Measurements from ENCODE around the gene C4BPB. TPM values are rescaled to one million over a fixed set of nuclear protein-coding genes. Genes with fewer than 3 reads are reported as not detected.

Gene C4BPB
- total and polyA plus RNA-seq, 2 of the 8 experiments (the other 6 are each of a cell fraction or from before 2014, with no cell fraction given) = not detected

- TF ChIP-seq, protein P1, sequence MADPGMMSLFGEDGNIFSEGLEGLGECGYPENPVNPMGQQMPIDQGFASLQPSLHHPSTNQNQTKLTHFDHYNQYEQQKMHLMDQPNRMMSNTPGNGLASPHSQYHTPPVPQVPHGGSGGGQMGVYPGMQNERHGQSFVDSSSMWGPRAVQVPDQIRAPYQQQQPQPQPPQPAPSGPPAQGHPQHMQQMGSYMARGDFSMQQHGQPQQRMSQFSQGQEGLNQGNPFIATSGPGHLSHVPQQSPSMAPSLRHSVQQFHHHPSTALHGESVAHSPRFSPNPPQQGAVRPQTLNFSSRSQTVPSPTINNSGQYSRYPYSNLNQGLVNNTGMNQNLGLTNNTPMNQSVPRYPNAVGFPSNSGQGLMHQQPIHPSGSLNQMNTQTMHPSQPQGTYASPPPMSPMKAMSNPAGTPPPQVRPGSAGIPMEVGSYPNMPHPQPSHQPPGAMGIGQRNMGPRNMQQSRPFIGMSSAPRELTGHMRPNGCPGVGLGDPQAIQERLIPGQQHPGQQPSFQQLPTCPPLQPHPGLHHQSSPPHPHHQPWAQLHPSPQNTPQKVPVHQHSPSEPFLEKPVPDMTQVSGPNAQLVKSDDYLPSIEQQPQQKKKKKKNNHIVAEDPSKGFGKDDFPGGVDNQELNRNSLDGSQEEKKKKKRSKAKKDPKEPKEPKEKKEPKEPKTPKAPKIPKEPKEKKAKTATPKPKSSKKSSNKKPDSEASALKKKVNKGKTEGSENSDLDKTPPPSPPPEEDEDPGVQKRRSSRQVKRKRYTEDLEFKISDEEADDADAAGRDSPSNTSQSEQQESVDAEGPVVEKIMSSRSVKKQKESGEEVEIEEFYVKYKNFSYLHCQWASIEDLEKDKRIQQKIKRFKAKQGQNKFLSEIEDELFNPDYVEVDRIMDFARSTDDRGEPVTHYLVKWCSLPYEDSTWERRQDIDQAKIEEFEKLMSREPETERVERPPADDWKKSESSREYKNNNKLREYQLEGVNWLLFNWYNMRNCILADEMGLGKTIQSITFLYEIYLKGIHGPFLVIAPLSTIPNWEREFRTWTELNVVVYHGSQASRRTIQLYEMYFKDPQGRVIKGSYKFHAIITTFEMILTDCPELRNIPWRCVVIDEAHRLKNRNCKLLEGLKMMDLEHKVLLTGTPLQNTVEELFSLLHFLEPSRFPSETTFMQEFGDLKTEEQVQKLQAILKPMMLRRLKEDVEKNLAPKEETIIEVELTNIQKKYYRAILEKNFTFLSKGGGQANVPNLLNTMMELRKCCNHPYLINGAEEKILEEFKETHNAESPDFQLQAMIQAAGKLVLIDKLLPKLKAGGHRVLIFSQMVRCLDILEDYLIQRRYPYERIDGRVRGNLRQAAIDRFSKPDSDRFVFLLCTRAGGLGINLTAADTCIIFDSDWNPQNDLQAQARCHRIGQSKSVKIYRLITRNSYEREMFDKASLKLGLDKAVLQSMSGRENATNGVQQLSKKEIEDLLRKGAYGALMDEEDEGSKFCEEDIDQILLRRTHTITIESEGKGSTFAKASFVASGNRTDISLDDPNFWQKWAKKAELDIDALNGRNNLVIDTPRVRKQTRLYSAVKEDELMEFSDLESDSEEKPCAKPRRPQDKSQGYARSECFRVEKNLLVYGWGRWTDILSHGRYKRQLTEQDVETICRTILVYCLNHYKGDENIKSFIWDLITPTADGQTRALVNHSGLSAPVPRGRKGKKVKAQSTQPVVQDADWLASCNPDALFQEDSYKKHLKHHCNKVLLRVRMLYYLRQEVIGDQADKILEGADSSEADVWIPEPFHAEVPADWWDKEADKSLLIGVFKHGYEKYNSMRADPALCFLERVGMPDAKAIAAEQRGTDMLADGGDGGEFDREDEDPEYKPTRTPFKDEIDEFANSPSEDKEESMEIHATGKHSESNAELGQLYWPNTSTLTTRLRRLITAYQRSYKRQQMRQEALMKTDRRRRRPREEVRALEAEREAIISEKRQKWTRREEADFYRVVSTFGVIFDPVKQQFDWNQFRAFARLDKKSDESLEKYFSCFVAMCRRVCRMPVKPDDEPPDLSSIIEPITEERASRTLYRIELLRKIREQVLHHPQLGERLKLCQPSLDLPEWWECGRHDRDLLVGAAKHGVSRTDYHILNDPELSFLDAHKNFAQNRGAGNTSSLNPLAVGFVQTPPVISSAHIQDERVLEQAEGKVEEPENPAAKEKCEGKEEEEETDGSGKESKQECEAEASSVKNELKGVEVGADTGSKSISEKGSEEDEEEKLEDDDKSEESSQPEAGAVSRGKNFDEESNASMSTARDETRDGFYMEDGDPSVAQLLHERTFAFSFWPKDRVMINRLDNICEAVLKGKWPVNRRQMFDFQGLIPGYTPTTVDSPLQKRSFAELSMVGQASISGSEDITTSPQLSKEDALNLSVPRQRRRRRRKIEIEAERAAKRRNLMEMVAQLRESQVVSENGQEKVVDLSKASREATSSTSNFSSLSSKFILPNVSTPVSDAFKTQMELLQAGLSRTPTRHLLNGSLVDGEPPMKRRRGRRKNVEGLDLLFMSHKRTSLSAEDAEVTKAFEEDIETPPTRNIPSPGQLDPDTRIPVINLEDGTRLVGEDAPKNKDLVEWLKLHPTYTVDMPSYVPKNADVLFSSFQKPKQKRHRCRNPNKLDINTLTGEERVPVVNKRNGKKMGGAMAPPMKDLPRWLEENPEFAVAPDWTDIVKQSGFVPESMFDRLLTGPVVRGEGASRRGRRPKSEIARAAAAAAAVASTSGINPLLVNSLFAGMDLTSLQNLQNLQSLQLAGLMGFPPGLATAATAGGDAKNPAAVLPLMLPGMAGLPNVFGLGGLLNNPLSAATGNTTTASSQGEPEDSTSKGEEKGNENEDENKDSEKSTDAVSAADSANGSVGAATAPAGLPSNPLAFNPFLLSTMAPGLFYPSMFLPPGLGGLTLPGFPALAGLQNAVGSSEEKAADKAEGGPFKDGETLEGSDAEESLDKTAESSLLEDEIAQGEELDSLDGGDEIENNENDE (IDR thresholded peaks at IDR 0.05; ENCODE audit: insufficient replicate concordance, low read length) = no peak
- no peak for TF ChIP-seq MAFK (IDR thresholded peaks at IDR 0.05; ENCODE audit: low read depth, low read length)
- TF ChIP-seq, protein P2, sequence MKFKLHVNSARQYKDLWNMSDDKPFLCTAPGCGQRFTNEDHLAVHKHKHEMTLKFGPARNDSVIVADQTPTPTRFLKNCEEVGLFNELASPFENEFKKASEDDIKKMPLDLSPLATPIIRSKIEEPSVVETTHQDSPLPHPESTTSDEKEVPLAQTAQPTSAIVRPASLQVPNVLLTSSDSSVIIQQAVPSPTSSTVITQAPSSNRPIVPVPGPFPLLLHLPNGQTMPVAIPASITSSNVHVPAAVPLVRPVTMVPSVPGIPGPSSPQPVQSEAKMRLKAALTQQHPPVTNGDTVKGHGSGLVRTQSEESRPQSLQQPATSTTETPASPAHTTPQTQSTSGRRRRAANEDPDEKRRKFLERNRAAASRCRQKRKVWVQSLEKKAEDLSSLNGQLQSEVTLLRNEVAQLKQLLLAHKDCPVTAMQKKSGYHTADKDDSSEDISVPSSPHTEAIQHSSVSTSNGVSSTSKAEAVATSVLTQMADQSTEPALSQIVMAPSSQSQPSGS (IDR thresholded peaks at IDR 0.05; ENCODE audit: low read length) = no peak
- no peak for TF ChIP-seq CHD1 (IDR thresholded peaks at IDR 0.05; ENCODE audit: low read depth, low read length)
- no peak for TF ChIP-seq RBBP5 (IDR thresholded peaks at IDR 0.05; ENCODE audit: borderline replicate concordance, low read depth, low read length)
- TF ChIP-seq HDAC2 (IDR thresholded peaks at IDR 0.05; ENCODE audit: borderline replicate concordance in 1 of 2, low read depth in 2 of 2, low read length in 2 of 2) = no peak
- no peak for TF ChIP-seq GABPA (IDR thresholded peaks at IDR 0.05; ENCODE audit: borderline replicate concordance, insufficient read depth, low read length)
- no peak for TF ChIP-seq CBX8 (IDR thresholded peaks at IDR 0.05; ENCODE audit: borderline replicate concordance, low read depth, low read length)
- TF ChIP-seq EZH2 (IDR thresholded peaks at IDR 0.05; ENCODE audit: low read depth, low read length, severe bottlenecking) = no peak
Measured at GRCh38 chr1:207088161-207088560, 499 bp upstream of the C4BPB start (continued).

Data from H1 (cell line).